ENCODE results near the gene DCST1.

DCST1 gene

GRCh38 chr1:155077346-155077745 lies 43.7 kb downstream of the DCST1 start:
- DNase-seq (ENCODE audit: low read depth): no peak
- TF ChIP-seq CTCF (IDR thresholded peaks at IDR 0.05; ENCODE audit: low read depth, low read length): no peak
- TF ChIP-seq MYC (IDR thresholded peaks at IDR 0.05; ENCODE audit: low read depth, low read length): no peak
- no peak for TF ChIP-seq MAX (IDR thresholded peaks at IDR 0.05; ENCODE audit: low read depth, low read length)
- no peak for TF ChIP-seq POLR2A (IDR thresholded peaks at IDR 0.05; ENCODE audit: extremely low read depth, insufficient read length)
- no peak overlapping the region for H3K4me3 ChIP-seq (ENCODE audit: low read depth, low read length)

GRCh38 chr1:155077758-155078445 lies 44.3 kb downstream of the DCST1 start:
- TF ChIP-seq POLR2A (IDR thresholded peaks at IDR 0.05; ENCODE audit: extremely low read depth, insufficient read length): no peak
- TF ChIP-seq MYC (IDR thresholded peaks at IDR 0.05; ENCODE audit: low read depth, low read length): no peak
- no peak for TF ChIP-seq CTCF (IDR thresholded peaks at IDR 0.05; ENCODE audit: low read depth, low read length)
- TF ChIP-seq MAX (IDR thresholded peaks at IDR 0.05; ENCODE audit: low read depth, low read length): no peak
- peak; percentile 34 for DNase-seq (ENCODE audit: low read depth)
- H3K4me3 ChIP-seq (ENCODE audit: low read depth, low read length): no peak overlapping the region

GRCh38 chr1:155078469-155079209 lies 45.0 kb downstream of the DCST1 start, which contains the start of gene EFNA3:
EFNA3 (plus strand) TSS chr1:155078837; CDS start chr1:155078942, 105 bp downstream.
- TF ChIP-seq MAX (IDR thresholded peaks at IDR 0.05; ENCODE audit: low read depth, low read length) (0 out of 2 replicates have a peak, but pooled peaks have one; percentile 17), POLR2A (IDR thresholded peaks at IDR 0.05; ENCODE audit: extremely low read depth, insufficient read length) (no peak)
- H3K4me3 ChIP-seq (ENCODE audit: low read depth, low read length): no peak within 1 kb of the TSS
- DNase-seq (ENCODE audit: low read depth): peak; percentile 68

- TF ChIP-seq CTCF (IDR thresholded peaks at IDR 0.05; ENCODE audit: low read depth, low read length) (no peak), POLR2A (IDR thresholded peaks at IDR 0.05; ENCODE audit: extremely low read depth, insufficient read length) (no peak), MYC (IDR thresholded peaks at IDR 0.05; ENCODE audit: low read depth, low read length) (no peak), MAX (IDR thresholded peaks at IDR 0.05; ENCODE audit: low read depth, low read length) (no peak)
- DNase-seq (ENCODE audit: low read depth): no peak
- H3K4me3 ChIP-seq (ENCODE audit: low read depth, low read length): no peak overlapping the region
Measured at GRCh38 chr1:155079210-155079486, 45.5 kb downstream of the DCST1 start.

- peak; percentile 43 for DNase-seq (ENCODE audit: low read depth)
- TF ChIP-seq POLR2A (IDR thresholded peaks at IDR 0.05; ENCODE audit: extremely low read depth, insufficient read length) (no peak), CTCF (IDR thresholded peaks at IDR 0.05; ENCODE audit: low read depth, low read length) (no peak), MAX (IDR thresholded peaks at IDR 0.05; ENCODE audit: low read depth, low read length) (no peak), MYC (IDR thresholded peaks at IDR 0.05; ENCODE audit: low read depth, low read length) (no peak)
- no peak overlapping the region for H3K4me3 ChIP-seq (ENCODE audit: low read depth, low read length)
Measured at GRCh38 chr1:155079487-155080311, 46.1 kb downstream of the DCST1 start.
